Right forelimb (tissue), 1 donor: Measurements from ENCODE around the gene TMEM235.
"Not testable (repeated sequence)": the region's sequence is repeated elsewhere in the genome, so short reads cannot be mapped to it uniquely, and the experiment has no call there.

ENCODE experiments used
- DNase-seq: peaks from one replicate; pipeline ENCODE4 v3.0.0-alpha.2; 2018

Gene TMEM235

DNA sequence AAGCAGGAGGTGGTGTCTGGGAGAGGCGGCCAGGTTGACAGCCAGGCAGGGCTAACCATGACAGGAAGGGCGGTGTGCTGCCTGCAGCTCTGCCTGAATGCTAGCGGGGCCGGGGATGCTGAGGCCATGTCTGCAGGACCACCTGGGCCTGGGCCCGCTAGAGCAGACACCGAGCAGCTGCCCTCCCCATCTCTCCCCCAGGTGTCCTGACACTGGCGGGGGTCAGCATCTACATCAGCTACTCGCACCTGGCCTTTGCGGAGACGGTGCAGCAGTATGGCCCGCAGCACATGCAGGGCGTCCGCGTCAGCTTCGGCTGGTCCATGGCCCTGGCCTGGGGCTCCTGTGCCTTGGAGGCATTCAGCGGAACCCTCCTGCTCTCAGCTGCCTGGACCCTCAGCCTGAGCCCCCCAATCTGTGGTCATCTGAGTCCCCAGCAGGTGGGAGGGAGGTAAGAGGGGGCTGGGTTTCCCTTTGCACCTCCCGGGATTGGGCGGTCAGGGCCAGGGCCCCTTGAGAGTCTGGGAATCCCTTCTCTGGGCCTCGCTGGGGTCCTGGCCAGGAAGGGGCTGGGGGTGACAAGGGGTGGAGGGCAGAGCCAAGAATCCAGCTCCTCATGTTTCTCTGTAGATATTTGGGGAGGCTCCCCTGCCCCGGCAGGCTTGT, 7.5 kb downstream of the TMEM235 start:
- DNase-seq: no peak

DNA sequence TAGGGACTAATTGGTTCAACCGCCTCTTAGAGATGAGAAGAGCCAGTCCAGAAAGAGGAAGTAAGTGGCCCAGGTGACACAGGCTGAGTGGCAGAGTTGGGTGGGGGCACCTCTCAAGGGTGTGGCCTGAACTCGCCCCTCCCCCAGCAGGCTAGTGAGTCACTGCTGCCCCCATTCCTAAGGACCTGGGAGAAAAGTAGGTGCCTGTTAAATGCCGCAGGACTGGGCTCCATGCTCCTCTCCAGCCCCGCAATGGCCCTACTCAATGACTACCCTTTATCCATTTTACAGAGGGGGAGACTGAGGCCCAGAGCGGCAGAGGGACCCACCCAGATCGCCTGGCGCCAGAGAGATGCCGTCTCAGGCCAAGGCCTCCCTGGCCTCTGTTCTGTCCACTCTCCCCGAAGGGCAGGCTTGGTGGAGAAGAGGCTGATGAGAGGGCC, 8.1 kb downstream of the TMEM235 start:
- no peak for DNase-seq

DNA sequence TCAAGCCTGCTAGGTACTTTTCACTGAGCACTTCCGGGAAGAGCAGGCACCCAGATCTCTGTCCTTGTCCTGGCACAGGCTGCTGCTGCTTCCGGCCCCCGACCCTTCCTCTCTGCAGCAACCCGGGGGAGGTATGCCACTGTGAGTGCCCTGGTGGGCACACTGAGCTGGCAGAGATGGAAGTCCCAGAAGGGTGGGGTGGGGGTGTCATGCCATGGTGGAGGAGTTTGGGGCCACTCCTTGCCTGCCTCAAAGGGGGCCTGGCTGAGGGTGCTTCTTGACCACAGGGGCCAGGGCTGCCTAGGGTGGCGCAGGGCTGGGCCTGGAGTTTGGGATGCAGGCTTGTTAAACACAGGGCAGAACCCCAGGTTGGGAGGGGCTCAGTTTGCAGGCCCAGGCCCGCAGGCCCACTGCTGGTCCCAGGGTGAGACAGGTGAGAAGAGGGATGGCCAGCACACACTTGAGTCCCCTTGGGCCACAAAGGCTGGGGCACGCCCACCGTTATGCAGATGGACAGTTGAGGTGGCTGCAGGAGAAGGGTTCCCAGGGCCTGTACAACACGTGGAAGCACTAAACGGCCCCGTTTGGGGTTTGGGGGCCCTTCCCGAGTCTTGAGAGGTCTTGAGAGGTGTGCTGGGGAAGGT, 8.7 kb downstream of the TMEM235 start:
- no peak for DNase-seq

DNA sequence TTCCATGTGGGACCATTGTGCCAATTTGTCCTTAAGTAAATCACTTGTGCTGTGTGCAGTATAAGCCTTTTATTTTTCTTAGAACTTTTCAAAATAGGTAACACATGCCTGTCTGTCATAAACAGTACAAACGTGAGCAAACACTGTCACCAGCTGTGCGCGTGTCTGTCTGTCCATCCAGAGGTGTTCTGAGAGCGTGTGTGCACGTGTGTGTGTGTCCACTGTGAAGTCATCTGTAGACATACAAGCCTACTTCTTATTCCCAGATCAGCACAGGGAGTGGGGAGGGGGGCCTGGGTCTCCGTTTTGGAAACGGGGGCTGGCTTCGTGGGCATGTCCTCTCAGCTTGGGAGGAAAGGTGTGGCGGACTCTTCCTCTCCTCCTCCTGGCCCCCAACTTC, 9.4 kb downstream of the TMEM235 start:
- no peak for DNase-seq

DNA sequence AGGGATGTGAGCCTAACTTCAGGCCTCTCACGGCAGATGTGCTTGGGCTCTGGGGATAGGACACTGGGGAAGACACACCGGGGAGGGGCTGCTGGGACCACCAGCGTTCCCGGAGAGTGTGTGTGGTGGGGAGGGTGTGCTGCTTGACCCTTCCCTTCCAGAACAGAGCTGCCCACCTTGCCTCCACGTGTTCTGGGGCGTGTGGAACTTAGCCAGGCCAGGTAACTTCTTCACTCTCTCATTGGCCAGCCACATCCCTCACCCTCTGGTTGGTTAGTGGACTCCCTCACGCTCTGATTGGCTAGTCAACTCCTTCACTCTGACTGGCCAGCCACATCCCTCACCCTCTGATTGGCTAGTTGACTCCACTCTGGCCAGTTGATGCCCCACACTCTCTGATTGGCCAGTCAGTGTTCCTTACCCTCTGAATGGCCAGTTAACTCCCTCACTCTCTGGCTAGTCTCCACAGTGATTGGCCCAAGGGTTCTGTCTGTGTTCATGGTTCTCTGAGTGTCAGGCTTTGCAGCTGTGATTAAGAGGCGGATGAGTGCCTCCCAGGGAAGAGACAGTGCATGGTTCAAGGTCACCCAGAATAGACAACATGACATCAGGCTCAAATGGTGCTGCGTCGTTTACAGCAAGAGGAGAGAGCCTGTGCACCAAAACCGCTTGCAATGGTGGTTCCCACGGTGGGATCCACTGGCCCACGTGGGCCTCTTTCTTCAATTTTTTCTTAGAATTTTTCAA, 10.0 kb downstream of the TMEM235 start:
- DNase-seq: no peak

DNA sequence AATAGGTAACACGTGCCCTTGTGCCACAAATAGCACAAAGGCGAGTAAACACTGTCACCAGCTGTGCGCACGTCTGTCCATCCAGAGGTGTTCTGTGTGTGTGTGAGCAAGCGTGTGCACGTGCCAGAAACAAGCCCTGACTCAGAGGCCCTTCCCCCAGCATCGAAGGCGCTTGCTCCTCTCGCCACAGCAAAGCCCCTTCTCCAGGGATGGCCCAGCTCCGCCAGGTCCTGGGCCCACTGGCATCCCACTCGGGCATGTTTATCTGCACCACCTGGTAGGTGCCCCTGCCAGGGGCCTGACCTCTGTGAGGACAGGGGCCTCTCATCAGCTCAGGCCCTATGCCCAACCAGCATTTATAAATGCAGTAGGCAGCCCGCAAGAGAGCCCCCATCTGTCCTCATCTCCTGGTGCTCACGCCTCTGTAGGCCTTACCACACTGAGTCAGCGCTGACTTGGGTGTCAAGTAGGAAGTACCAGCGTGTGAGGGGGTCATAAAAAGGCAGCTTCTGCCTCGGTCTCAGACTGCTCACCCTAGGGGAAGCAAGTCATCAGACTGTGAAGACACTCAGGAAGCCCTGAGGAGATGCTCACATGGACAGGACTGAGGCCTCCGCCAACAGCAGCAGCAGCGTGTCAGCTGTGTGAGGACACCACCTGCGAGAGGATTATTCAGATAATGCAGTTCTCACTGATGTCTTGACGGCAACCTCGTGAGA, 10.8 kb downstream of the TMEM235 start:
- DNase-seq: no peak

DNA sequence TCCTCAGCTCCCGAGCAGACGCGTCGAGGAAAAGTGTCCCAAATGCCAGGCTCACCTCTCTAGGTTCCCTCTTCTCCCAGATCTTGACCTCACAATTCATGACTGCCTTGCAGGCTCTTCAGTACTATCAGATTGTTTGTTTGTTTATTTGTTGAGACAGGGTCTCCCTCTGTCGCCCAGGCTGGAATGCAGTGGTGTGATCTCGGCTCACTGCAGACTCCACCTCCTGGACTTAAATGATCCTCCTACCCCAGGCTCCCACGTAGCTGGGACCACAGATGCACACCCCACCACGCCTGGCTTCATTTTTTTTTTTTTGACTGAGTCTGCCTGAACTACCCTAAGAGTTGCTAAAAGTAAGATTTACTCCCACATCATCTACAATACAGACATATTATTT, 15.9 kb downstream of the TMEM235 start:
- DNase-seq: no peak

DNA sequence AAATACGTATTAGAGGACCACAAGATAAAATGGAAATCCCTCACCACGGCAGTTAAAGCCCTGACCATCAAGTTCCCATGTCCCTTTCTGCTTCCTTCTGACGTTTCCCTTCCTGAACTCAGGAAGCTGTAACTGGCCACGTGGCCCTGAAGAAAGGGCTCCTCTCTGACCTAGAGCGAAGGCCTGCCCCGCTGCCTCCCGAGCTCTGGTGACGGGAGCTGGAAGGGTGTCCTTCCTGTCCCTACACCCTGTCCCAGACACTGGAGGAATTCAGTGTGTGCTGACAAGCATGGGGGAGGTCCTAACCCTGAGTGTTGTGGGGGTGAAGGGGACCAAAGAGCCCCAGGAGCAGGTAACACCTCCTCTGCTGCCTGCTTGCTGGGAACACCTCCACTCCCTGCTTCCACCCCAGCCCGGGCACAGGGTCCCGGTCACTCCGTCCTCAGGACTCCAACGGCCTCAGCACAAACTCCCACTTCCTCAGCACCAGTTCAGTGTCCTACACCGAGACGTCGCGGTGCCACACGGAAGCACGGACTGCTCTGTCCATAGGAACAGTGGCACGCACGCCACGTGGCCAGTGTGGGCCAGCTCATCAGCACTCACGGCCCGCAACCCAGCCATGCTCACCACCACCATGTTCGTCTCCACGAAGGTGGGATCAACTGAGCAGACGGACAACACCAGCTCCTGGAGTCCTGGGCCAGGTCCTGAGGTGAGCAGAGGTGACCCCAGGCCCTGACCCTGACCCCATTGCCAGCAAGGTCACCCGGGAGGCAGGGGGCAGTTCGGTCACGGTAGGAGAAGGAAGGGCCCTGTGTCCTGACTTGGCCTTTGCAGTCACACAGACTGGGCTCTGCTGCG, 16.9 kb downstream of the TMEM235 start:
- DNase-seq: no peak

DNA sequence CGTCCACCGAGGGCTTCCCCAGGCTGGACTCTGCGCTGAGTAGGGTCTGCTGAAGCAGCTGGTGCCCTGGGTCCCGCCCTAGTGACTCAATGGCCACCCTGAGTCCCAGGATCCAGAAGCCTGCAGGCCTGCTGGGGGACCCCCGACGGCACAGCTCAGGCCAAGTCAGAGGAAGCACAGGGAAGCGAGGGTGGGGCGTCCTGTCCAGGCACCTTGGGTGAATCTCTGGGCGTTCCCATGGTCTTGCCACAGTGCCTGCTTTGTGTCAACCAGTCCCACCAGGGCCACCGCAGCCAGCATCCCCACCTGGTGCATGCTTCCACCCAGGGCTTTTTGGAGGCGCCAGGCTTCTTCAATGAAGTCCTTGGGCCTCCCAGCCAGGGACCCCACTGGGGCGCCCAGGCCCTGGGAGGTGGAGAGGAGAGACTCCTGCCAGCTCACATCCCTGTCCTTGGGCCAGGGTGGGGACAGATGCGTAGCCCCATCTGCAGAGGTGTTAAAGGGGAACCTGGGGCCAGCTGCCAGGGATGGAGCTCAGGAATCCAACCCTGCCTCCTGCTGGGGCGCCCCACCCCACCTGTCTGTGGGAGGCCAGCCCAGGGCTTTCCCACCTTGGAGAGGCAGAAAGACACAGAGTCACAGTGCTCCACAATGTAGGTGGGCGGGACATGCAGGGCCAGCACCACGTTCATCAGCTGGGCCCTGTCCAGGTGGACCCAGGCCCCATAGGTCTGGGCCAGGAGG, 17.8 kb downstream of the TMEM235 start:
- no peak for DNase-seq

DNA sequence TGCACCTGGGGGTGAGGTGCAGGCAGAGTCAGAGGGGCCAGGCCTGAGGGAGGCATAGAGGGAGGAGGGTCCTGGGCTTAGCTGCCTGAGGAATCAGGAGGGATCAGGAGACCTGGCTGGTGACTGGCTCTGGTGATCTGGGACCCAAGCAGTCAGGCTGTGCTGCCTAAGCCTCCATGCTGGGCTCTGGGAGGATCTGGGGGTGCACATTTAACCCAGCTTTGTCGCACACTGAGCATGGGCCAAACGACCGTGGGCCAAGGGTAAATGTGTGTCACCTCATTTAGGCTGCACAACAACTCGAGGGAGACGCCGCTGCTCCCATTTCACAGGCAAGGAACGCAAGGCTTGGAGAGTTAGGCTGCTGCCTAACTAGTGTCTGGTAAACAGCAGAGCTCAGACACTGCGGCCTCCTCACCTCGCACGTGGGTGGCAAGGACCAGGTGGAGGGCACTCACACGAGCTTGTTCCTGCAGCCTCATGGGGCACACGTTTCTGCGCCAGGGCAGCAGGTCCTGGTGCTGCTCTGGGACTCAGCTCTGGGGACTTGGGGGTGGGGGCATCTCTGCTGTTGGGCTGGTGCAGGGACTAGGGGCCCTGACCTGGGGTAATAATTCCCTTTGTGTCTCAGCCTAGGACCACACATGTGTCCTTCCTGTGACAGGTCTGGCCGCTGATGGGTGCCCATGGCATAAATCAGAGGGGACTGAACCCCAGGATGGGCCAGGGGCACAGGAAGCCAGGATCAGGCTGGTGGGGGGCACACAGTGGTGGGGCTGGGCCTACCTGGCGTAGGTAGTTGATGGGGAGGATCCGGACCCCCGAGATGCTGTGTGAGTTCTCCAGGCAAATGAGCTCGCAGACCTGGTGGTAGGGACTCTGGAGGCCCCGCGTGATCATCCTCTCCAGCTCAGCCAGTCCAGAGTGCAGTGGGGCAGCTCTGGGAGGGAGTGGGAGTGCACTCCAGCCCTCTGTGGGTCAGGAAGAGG, 18.7 kb downstream of the TMEM235 start:
- DNase-seq: no peak

DNA sequence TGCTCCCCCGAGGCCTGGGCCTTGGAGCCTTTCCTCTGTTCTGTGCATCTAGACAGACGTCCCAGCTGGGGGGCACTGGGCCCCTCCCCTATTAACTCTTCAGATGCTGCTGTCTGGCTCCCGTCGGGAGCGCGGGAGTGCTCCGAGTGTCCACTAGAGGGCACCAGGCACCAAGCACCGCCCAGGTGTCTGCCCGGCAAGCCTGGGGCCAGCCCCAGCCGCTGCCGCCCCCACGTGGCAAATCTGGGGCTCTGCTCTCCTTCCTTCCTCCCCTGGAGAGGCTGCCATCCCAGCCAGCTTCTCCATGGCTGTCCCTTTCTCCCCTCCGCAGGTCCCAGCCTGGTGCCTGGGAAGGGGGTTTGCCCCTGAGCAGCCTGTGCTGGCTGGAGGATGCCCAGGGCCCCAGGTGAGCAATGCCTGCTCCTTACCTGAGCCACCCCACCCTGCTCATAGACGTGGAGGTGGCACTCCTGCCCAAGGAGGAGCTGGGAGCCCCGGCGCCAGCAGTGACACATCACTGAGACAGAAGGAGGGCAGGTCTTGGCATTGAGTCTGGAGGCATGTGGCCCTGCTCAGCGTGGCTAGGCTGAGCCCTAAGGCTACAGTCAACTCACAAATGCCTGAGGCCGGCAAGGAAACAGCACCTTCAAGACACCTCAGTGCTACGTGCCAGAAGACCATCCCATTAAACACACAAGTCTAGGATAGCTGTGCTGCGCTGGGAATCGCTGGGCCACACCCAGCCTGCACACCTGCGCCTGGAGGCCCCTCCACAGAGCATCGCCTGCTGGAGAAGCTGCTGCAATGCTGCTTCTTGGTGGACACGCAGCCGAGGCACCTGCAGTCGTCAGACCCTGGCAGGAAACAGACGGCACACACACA, 19.7 kb downstream of the TMEM235 start:
- DNase-seq: peak; percentile 91

DNA sequence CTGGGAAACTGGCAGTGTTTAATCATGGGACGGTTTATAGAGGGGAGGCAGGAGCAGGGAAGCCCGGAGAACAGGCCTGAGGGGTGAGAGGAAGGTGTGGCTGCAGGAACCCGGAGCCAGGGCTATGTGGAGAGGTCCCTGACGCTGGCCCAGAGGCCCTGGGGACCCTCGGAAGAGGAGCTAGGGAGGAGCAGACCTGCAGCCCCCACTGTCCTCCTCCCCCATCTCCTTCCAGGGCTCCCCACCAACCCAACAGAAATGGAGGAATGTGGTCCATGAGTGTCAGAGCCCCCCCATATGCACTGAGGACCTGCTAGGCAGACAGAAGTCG, 20.3 kb downstream of the TMEM235 start:
- DNase-seq: no peak

DNA sequence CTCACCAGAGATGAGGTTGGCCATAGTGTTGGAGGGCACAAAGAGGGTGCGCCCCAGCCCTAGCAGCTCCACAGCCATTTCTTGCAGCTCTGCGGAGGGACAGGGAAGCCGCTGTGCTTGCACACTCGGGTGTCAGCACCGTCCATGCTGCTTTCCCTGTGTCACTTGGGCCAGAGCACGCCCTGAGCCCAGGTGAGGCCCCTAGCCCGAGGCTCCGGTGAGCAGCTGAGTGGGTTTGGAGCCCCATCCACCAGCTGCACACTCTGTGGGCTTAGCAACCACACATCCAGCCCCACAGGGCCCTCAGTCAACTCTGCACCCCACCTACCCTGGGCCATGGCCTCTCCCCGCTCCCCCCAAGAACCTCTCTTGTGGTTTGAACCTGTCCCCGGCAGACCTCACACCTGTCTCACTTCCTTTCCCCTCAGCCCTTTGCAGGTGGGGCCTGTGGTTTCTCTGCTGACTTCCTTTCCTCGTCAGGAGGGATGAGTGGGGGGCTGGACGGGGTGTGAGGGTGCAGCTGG, 20.7 kb downstream of the TMEM235 start:
- DNase-seq: no peak

DNA sequence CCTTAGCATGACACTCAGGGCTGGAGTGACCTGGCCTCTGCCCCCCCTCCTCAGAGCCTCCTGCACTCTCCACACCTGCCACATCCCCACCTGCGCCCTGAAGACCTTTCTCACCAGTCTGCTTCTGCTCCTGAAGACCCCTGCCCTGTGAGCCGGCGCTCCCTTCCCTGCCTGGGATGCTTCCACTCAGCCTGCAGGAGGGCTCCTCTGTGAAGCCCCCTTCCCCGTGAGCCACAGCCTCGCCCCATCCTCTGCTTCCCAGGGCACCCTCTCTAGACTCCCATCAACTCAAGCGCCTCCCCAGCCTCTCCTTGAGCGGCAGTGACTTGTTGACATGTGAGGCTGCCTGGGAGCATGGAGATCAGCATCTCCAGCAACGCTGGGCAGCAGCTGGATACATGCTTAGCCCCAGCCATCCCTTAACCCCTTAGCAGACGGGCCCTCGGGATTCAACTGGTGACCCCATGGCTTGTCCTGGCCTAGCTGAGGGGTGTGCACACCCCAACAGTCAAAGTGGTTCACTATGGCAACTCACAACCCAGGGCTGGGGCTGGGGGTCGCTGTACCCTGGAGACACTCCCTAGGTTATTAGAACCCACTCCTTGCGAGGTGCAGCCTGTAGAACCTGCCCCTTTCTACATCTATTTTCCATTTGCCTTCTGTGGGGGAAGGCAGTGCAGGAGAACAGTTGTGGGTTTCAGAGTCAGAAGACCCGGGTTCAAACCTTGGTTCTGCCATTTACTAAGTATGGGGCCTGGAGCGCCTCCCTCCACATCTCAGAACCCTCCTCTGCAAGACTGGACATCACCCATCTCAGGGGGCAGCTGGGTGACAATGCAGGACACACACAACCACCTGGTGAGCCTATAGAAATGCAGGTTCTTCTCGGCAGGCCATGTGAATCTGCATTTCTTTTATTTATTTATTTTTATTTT, 21.5 kb downstream of the TMEM235 start:
- DNase-seq: no peak

DNA sequence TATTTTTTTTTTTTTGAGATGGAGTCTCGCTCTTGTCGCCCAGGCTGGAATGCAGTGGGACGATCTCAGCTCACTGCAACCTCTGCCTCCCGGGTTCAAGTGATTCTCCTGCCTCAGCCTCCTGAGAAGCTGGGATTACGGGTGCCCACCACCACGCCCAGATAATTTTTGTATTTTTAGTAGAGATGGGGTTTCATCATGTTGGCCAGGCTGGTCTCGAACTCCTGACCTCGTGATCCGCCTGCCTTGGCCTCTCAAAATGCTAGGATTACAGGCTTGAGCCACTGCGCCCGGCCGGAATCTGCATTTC, 22.2 kb downstream of the TMEM235 start:
- DNase-seq: not testable (repeated sequence)

DNA sequence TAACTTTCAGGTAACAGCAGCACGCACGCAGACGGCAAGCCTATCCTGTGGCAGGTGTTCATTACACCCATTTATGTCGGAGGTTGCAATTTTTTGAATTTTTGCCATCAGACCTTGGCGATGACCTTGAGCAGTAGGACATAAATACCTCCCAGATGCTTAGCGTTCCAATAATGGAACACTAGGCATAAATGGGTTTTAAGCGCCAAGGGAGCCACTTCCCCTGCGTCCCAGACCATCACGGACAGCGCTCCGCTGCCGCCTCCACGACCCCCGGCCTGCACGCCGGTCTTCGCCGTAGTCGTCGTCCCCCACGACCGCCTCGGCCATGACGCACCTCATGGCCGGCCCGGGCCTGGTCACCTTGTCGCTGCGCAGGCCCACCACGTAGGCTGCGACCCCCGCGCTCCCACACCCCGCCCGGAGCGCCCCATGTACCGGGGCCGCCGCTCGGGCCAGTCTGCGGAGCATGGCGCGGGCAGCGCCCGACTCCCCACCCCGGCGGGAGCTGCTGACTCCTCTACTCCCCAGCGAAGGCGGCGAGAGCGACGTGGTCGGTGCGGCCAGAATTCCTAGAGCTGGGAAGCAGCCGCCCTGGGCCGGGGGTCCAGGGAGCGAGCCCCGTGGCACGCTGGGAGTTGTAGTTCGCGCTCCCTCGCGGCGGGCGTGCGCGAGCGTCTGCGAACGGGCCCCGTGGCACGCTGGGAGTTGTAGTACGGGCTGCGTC, 22.7 kb downstream of the TMEM235 start:
- peak; percentile 93 for DNase-seq

DNA sequence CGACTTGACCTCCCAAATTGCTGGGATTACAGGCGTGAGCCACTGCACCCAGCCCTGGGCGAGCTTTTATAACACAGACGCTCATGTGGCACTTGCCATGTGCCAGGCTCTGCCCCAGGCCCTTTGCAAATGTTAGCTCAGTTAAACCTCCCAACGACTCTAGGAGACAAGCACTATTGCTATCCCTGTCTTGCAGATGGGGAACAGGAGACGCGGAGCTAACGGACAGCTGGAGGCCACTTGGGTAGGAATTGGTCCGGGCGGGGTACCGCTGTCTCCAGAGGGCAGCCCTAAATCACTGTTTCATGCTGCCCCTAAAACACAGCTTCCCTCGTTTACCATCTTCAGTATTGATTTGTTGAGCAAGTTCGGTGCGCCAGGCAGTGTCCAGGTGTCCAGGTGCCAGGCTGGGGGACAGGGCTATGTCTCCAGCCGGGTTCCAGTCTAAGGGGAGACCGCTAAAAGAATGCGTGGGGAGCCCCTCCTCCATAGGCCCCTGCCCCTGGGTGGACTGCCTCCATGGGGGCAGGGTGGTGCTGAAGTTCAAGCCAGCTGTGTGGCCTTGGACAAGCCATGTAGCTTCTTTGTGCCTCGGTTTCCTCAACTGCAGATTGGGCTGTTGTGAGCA, 23.7 kb downstream of the TMEM235 start:
- DNase-seq: no peak
